ENCODE results near the gene FLYWCH2. TPM values are rescaled to one million over a fixed set of nuclear protein-coding genes. Genes with fewer than 3 reads are reported as not detected.

FLYWCH2 gene
- total and polyA plus RNA-seq, 2 of the 8 experiments (the other 6 are each of a cell fraction or from before 2014, with no cell fraction given), result 16.4 to 30.7 TPM

GRCh38 chr16:2842340-2843000 lies 40.5 kb upstream of the FLYWCH2 start (continued):
- TF ChIP-seq, protein P1, sequence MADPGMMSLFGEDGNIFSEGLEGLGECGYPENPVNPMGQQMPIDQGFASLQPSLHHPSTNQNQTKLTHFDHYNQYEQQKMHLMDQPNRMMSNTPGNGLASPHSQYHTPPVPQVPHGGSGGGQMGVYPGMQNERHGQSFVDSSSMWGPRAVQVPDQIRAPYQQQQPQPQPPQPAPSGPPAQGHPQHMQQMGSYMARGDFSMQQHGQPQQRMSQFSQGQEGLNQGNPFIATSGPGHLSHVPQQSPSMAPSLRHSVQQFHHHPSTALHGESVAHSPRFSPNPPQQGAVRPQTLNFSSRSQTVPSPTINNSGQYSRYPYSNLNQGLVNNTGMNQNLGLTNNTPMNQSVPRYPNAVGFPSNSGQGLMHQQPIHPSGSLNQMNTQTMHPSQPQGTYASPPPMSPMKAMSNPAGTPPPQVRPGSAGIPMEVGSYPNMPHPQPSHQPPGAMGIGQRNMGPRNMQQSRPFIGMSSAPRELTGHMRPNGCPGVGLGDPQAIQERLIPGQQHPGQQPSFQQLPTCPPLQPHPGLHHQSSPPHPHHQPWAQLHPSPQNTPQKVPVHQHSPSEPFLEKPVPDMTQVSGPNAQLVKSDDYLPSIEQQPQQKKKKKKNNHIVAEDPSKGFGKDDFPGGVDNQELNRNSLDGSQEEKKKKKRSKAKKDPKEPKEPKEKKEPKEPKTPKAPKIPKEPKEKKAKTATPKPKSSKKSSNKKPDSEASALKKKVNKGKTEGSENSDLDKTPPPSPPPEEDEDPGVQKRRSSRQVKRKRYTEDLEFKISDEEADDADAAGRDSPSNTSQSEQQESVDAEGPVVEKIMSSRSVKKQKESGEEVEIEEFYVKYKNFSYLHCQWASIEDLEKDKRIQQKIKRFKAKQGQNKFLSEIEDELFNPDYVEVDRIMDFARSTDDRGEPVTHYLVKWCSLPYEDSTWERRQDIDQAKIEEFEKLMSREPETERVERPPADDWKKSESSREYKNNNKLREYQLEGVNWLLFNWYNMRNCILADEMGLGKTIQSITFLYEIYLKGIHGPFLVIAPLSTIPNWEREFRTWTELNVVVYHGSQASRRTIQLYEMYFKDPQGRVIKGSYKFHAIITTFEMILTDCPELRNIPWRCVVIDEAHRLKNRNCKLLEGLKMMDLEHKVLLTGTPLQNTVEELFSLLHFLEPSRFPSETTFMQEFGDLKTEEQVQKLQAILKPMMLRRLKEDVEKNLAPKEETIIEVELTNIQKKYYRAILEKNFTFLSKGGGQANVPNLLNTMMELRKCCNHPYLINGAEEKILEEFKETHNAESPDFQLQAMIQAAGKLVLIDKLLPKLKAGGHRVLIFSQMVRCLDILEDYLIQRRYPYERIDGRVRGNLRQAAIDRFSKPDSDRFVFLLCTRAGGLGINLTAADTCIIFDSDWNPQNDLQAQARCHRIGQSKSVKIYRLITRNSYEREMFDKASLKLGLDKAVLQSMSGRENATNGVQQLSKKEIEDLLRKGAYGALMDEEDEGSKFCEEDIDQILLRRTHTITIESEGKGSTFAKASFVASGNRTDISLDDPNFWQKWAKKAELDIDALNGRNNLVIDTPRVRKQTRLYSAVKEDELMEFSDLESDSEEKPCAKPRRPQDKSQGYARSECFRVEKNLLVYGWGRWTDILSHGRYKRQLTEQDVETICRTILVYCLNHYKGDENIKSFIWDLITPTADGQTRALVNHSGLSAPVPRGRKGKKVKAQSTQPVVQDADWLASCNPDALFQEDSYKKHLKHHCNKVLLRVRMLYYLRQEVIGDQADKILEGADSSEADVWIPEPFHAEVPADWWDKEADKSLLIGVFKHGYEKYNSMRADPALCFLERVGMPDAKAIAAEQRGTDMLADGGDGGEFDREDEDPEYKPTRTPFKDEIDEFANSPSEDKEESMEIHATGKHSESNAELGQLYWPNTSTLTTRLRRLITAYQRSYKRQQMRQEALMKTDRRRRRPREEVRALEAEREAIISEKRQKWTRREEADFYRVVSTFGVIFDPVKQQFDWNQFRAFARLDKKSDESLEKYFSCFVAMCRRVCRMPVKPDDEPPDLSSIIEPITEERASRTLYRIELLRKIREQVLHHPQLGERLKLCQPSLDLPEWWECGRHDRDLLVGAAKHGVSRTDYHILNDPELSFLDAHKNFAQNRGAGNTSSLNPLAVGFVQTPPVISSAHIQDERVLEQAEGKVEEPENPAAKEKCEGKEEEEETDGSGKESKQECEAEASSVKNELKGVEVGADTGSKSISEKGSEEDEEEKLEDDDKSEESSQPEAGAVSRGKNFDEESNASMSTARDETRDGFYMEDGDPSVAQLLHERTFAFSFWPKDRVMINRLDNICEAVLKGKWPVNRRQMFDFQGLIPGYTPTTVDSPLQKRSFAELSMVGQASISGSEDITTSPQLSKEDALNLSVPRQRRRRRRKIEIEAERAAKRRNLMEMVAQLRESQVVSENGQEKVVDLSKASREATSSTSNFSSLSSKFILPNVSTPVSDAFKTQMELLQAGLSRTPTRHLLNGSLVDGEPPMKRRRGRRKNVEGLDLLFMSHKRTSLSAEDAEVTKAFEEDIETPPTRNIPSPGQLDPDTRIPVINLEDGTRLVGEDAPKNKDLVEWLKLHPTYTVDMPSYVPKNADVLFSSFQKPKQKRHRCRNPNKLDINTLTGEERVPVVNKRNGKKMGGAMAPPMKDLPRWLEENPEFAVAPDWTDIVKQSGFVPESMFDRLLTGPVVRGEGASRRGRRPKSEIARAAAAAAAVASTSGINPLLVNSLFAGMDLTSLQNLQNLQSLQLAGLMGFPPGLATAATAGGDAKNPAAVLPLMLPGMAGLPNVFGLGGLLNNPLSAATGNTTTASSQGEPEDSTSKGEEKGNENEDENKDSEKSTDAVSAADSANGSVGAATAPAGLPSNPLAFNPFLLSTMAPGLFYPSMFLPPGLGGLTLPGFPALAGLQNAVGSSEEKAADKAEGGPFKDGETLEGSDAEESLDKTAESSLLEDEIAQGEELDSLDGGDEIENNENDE (IDR thresholded peaks at IDR 0.05; ENCODE audit: insufficient replicate concordance, low read length), result no peak
- TF ChIP-seq TCF12 (IDR thresholded peaks at IDR 0.05; ENCODE audit: low read depth, low read length), result no peak
- TF ChIP-seq, protein P2, sequence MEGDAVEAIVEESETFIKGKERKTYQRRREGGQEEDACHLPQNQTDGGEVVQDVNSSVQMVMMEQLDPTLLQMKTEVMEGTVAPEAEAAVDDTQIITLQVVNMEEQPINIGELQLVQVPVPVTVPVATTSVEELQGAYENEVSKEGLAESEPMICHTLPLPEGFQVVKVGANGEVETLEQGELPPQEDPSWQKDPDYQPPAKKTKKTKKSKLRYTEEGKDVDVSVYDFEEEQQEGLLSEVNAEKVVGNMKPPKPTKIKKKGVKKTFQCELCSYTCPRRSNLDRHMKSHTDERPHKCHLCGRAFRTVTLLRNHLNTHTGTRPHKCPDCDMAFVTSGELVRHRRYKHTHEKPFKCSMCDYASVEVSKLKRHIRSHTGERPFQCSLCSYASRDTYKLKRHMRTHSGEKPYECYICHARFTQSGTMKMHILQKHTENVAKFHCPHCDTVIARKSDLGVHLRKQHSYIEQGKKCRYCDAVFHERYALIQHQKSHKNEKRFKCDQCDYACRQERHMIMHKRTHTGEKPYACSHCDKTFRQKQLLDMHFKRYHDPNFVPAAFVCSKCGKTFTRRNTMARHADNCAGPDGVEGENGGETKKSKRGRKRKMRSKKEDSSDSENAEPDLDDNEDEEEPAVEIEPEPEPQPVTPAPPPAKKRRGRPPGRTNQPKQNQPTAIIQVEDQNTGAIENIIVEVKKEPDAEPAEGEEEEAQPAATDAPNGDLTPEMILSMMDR (IDR thresholded peaks at IDR 0.05; ENCODE audit: control extremely low read depth in 1 of 3, insufficient read depth in 1 of 3, low read depth in 1 of 3, low read length in 3 of 3), result peak; percentile 81 to 95 (median 95)
